ENCODE data around the gene TMEM130. TPM values are rescaled to one million over a fixed set of nuclear protein-coding genes. Genes with fewer than 3 reads are reported as not detected.
A peak's percentile ranks its signal among the peaks of the same experiment; 100 is the strongest.
"Not testable (repeated sequence)": the region's sequence is repeated elsewhere in the genome, so short reads cannot be mapped to it uniquely, and the experiment has no call there.

Gene TMEM130
- total RNA-seq, 2 donors from 2014 or later: not detected

- Mint-ChIP-seq H3K36me3 (peaks cover 5 to 6% of the 10 kb centered on the region in 2 donors), H3K27ac (peak overlapping the region in 1 of 2 donors; percentile 98), H3K9me3 (no peaks in the 10 kb centered on the region)
- ATAC-seq (no peak), DNase-seq (ENCODE audit: low spot score in 2 of 2) (no peak)
Observed at GRCh38 chr7:98880485-98880884, 10.7 kb upstream of the TMEM130 start.

GRCh38 chr7:98879979-98880315, 10.1 kb upstream of the TMEM130 start:
- ATAC-seq (no peak), DNase-seq (ENCODE audit: low spot score in 2 of 2) (no peak)
- Mint-ChIP-seq H3K9me3 (no peaks in the 10 kb centered on the region), H3K27ac (peak overlapping the region; percentile 98), H3K36me3 (peaks cover 5 to 6% of the 10 kb centered on the region in 2 donors)

GRCh38 chr7:98879198-98879978, 9.6 kb upstream of the TMEM130 start:
- Mint-ChIP-seq H3K27ac (peak overlapping the region; percentile 98), H3K9me3 (no peaks in the 10 kb centered on the region), H3K36me3 (peaks cover 5 to 6% of the 10 kb centered on the region in 2 donors)
- ATAC-seq (peak; percentile 78 to 79), DNase-seq (ENCODE audit: low spot score in 2 of 2) (peak; percentile 57 to 61)

- peaks cover 5 to 6% of the 10 kb centered on the region in 2 donors for H3K36me3 Mint-ChIP-seq
- no peaks in the 10 kb centered on the region for H3K9me3 Mint-ChIP-seq
- peak; percentile 77 to 82 for ATAC-seq
- DNase-seq (ENCODE audit: low spot score in 2 of 2): peak; percentile 82 to 83
- peak within 1 kb of the TSS; percentile 98 for H3K27ac Mint-ChIP-seq
Observed at GRCh38 chr7:98878365-98879197, 8.8 kb upstream of the TMEM130 start, which contains the start of gene TRRAP. TSS of gene TRRAP (plus strand) at chr7:98878532. CDS start at chr7:98881151, 2,619 bp downstream.

- ATAC-seq (no peak), DNase-seq (ENCODE audit: low spot score in 2 of 2) (no peak)
- Mint-ChIP-seq H3K9me3 (no peaks in the 10 kb centered on the region), H3K27ac (peak overlapping the region in 1 of 2 donors; percentile 98), H3K36me3 (peaks cover 5 to 6% of the 10 kb centered on the region in 2 donors)
Observed at GRCh38 chr7:98877692-98878364, 8.0 kb upstream of the TMEM130 start.

GRCh38 chr7:98877146-98877545, 7.3 kb upstream of the TMEM130 start:
- Mint-ChIP-seq H3K27ac (peak overlapping the region in 1 of 2 donors; percentile 98), H3K9me3 (no peaks in the 10 kb centered on the region), H3K36me3 (peaks cover 5 to 6% of the 10 kb centered on the region in 2 donors)
- DNase-seq (ENCODE audit: low spot score in 2 of 2): no peak
- ATAC-seq: no peak

- H3K27ac Mint-ChIP-seq: no peak overlapping the region
- ATAC-seq (no peak), DNase-seq (ENCODE audit: low spot score in 2 of 2) (no peak)
- H3K36me3 Mint-ChIP-seq: peaks cover 5 to 6% of the 10 kb centered on the region in 2 donors
- H3K9me3 Mint-ChIP-seq: no peaks in the 10 kb centered on the region
Observed at GRCh38 chr7:98875501-98875900, 5.7 kb upstream of the TMEM130 start.

- ATAC-seq: no peak
- H3K9me3 Mint-ChIP-seq: no peaks in the 10 kb centered on the region
- H3K27ac Mint-ChIP-seq: no peak overlapping the region
- peaks cover 5 to 6% of the 10 kb centered on the region in 2 donors for H3K36me3 Mint-ChIP-seq
- no peak for DNase-seq (ENCODE audit: low spot score in 2 of 2)
Observed at GRCh38 chr7:98874942-98875341, 5.1 kb upstream of the TMEM130 start.

- not testable (repeated sequence) for ATAC-seq; H3K36me3 Mint-ChIP-seq; DNase-seq (ENCODE audit: low spot score in 2 of 2); H3K9me3 Mint-ChIP-seq; H3K27ac Mint-ChIP-seq
Observed at GRCh38 chr7:98873610-98874009, 3.8 kb upstream of the TMEM130 start.

GRCh38 chr7:98872328-98872924, 2.6 kb upstream of the TMEM130 start:
- H3K27ac Mint-ChIP-seq: no peak overlapping the region
- DNase-seq (ENCODE audit: low spot score in 2 of 2) (peak in 1 of 2 donors; percentile 36), ATAC-seq (peak; percentile 35 to 57)
- H3K36me3 Mint-ChIP-seq: no peaks in the 10 kb centered on the region
- no peaks in the 10 kb centered on the region for H3K9me3 Mint-ChIP-seq

GRCh38 chr7:98870807-98871491, 1.1 kb upstream of the TMEM130 start:
- Mint-ChIP-seq H3K27ac (no peak overlapping the region), H3K36me3 (no peaks in the 10 kb centered on the region)
- ATAC-seq: no peak

GRCh38 chr7:98870121-98870651, 372 bp upstream of the TMEM130 start:
- Mint-ChIP-seq H3K27ac (no peak overlapping the region), H3K36me3 (no peaks in the 10 kb centered on the region), H3K9me3 (no peaks in the 10 kb centered on the region)
- DNase-seq (ENCODE audit: low spot score in 2 of 2) (peak; percentile 43 to 63), ATAC-seq (peak; percentile 80 to 86)

More at GRCh38 chr7:98870807-98871491, 1.1 kb upstream of the TMEM130 start:
- no peak for DNase-seq (ENCODE audit: low spot score in 2 of 2)
- H3K9me3 Mint-ChIP-seq: no peaks in the 10 kb centered on the region

- H3K27ac Mint-ChIP-seq: no peak overlapping the region
- DNase-seq (ENCODE audit: low spot score in 2 of 2) (no peak), ATAC-seq (no peak)
- no peaks in the 10 kb centered on the region for H3K9me3 Mint-ChIP-seq
- no peaks in the 10 kb centered on the region for H3K36me3 Mint-ChIP-seq
Observed at GRCh38 chr7:98869027-98869596, 702 bp downstream of the TMEM130 start.

GRCh38 chr7:98868450-98868849, 1.4 kb downstream of the TMEM130 start:
- H3K36me3 Mint-ChIP-seq: no peaks in the 10 kb centered on the region
- no peak overlapping the region for H3K27ac Mint-ChIP-seq
- no peak for ATAC-seq
- no peak for DNase-seq (ENCODE audit: low spot score in 2 of 2)
- H3K9me3 Mint-ChIP-seq: no peaks in the 10 kb centered on the region

GRCh38 chr7:98866765-98867164, 3.0 kb downstream of the TMEM130 start:
- H3K36me3 Mint-ChIP-seq: no peaks in the 10 kb centered on the region
- no peaks in the 10 kb centered on the region for H3K9me3 Mint-ChIP-seq
- ATAC-seq (no peak), DNase-seq (ENCODE audit: low spot score in 2 of 2) (no peak)
- no peak overlapping the region for H3K27ac Mint-ChIP-seq

All from activated naive CD4-positive, alpha-beta T cell treated with anti-CD3 and anti-CD28 coated beads, Interleukin-2, amount 50 U/mL, for 72 hours (primary cell).